Ovary (tissue), 3 donors: ENCODE results near the gene PLEKHH1.

Source experiments
- POLR2A ChIP-seq: fragments of 450-650 bp; IDR thresholded peaks from one replicate; pipeline ENCODE4 v1.6.1; 2017; ENCODE audit warnings: antibody characterized with exemption, mild to moderate bottlenecking, moderate library complexity
- TF ChIP-seq, protein P1 (sequence below), 3 donors: fragments of 450-650 bp in 2 of 3; fragments of 200-600 bp in 1 of 3; IDR thresholded peaks; one replicate each; pipeline versions ENCODE4 v1.5.1 to v1.8.0; 2016 to 2022; ENCODE audit warnings: antibody characterized with exemption in 3 of 3, mild to moderate bottlenecking in 1 of 3
- donor health status: DM: no; HTN: no; CAD: no.

DNA sequence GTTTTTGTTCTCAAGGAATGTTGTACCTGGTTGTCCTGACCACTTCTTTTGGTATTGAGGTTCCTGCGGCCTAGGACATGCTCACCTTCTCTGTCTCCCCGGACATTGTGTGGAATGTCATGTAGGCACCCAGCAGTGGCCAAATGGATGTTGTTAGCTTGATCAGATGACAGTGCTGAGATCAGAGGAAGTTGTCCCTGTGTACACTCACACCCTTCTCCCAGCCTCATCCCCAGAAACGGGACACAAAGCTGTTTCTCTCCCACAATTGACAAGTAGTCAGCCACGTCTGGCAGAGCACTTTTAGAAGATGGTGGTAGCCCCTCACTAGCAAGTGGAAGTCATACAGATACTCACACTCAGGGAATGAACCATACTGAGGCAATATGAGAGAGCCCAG, 3.0 kb downstream of the PLEKHH1 start:
- TF ChIP-seq, protein P1, sequence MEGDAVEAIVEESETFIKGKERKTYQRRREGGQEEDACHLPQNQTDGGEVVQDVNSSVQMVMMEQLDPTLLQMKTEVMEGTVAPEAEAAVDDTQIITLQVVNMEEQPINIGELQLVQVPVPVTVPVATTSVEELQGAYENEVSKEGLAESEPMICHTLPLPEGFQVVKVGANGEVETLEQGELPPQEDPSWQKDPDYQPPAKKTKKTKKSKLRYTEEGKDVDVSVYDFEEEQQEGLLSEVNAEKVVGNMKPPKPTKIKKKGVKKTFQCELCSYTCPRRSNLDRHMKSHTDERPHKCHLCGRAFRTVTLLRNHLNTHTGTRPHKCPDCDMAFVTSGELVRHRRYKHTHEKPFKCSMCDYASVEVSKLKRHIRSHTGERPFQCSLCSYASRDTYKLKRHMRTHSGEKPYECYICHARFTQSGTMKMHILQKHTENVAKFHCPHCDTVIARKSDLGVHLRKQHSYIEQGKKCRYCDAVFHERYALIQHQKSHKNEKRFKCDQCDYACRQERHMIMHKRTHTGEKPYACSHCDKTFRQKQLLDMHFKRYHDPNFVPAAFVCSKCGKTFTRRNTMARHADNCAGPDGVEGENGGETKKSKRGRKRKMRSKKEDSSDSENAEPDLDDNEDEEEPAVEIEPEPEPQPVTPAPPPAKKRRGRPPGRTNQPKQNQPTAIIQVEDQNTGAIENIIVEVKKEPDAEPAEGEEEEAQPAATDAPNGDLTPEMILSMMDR (IDR thresholded peaks at IDR 0.05): no peak
- no peak for TF ChIP-seq POLR2A
